ENCODE measurements around the gene KMO.

DNA sequence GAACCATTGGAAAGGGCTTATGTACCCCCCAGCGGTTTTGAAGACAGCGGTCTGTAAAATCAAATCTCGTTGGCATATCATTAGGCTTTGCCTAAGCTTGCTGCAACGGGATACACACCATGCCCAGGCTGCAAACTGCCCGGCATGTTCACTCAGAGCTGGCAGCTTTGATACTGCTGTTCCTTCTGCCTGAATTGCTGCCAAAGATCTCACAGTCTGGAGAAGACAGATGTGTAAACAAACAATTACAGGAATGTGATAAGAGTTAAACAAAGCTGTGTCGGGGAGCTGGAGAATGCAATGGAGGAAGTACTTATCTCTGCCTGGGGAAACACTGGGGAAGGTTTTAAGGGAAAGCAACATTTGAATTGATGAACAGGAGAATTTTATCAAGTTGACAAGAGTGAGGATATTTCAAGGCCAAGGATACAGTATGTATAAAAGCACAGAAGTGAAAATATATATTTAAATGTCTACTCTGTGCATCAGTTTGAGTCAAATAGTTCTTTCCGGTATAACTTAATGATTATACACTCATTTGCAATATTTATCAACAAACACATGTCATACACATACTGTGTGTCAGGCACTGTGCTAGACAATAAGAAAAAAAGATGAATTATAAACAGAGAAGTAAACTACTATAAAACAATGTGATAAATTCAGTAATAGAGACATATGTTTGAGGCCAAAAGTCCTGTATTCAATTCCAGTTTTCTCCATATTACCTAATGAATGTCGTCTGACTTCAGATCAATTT, 78.1 kb downstream of the KMO start:
- peak in 1 of 3 donors; percentile 25 for TF ChIP-seq POLR2AphosphoS5 (IDR thresholded peaks at IDR 0.05)
- TF ChIP-seq, protein P1, sequence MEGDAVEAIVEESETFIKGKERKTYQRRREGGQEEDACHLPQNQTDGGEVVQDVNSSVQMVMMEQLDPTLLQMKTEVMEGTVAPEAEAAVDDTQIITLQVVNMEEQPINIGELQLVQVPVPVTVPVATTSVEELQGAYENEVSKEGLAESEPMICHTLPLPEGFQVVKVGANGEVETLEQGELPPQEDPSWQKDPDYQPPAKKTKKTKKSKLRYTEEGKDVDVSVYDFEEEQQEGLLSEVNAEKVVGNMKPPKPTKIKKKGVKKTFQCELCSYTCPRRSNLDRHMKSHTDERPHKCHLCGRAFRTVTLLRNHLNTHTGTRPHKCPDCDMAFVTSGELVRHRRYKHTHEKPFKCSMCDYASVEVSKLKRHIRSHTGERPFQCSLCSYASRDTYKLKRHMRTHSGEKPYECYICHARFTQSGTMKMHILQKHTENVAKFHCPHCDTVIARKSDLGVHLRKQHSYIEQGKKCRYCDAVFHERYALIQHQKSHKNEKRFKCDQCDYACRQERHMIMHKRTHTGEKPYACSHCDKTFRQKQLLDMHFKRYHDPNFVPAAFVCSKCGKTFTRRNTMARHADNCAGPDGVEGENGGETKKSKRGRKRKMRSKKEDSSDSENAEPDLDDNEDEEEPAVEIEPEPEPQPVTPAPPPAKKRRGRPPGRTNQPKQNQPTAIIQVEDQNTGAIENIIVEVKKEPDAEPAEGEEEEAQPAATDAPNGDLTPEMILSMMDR (IDR thresholded peaks at IDR 0.05) = no peak
